ENCODE measurements around the gene LARP4. TPM values are rescaled to one million over a fixed set of nuclear protein-coding genes. Genes with fewer than 3 reads are reported as not detected.

LARP4 gene
- total and polyA plus RNA-seq, 2 of the 4 experiments (the other 2 are of a cell fraction), result 11.3 to 42.5 TPM

DNA sequence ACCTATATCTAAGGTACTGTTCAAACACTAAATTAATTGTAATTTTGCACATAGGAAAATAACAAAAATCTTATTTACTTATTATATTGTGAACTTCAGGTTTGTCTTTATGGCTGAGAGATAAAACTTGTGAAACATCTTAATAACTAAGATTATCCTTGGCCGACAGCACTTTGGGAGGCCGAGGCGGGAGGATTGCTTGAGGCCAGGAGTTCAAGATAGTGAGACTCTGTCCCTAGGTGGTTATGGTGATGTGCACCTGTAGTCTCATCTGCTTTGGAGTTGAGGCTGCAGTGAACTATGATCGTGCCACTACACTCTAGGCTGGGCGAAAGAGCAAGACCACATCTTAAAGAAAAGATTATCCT, 126.7 kb downstream of the LARP4 start:
- in situ Hi-C loops (cut with MboI; ENCODE audit: low sequenced_read_pairs), result no loop called here
- no peak overlapping the region for H2BK20ac ChIP-seq (ENCODE audit: low read depth, low read length)
- no TSS peak for BruUV-seq (replicated peaks)
- dilution Hi-C loops (cut with HindIII; ENCODE audit: low sequenced_read_pairs, unreplicated experiment), result no loop called here
- no peak overlapping the region for H3K4ac ChIP-seq (ENCODE audit: low read depth, low read length)
- ATAC-seq (ENCODE audit: low read depth) (no peak), DNase-seq (no peak)
- no peak overlapping the region for H3K4me2 ChIP-seq (ENCODE audit: low read depth, low read length)
- WGBS, 2 experiments (ENCODE audit: extremely low coverage in 2 of 2, insufficient read length in 1 of 2), result 100% methylated on average over 1 of the region's 5 CpGs; no CpG with 5 or more reads in 1 of the 2 experiments
- peaks cover 40 to 71% of the 10 kb centered on the region in 2 experiments for H3K79me1 ChIP-seq (ENCODE audit: low read depth in 1 of 2, low read length in 2 of 2)
- no peak overlapping the region for H4K8ac ChIP-seq (ENCODE audit: low read depth in 2 of 2, low read length in 2 of 2)
- no peak overlapping the region for H2BK120ac ChIP-seq (ENCODE audit: low read depth, low read length)
- H2AK5ac ChIP-seq (ENCODE audit: low read depth, low read length), result no peak overlapping the region
- no peak overlapping the region for H2BK15ac ChIP-seq (ENCODE audit: low read depth, low read length)
- no peaks in the 10 kb centered on the region for H3K36me3 ChIP-seq (ENCODE audit: control insufficient read depth, insufficient read depth, low read length)
- no peak overlapping the region for H3K14ac ChIP-seq (replicated peaks; ENCODE audit: low read depth, low read length)
- peaks cover 14% of the 10 kb centered on the region for H4K20me1 ChIP-seq (ENCODE audit: insufficient read depth, low read length)
- H3K27ac ChIP-seq (ENCODE audit: insufficient read depth, low read length), result no peak overlapping the region
- no peak overlapping the region for H3K56ac ChIP-seq (ENCODE audit: extremely low read depth, insufficient read depth, low read length)
- POLR2A ChIA-PET (ENCODE audit: unreplicated experiment), result no interaction called here
- H4K91ac ChIP-seq (ENCODE audit: insufficient read depth, low read depth, low read length), result no peak overlapping the region
- no peak overlapping the region for H3K23ac ChIP-seq (ENCODE audit: low read depth, low read length)
- H3K4me1 ChIP-seq (ENCODE audit: control insufficient read depth, insufficient read depth, low read length), result peaks cover 3% of the 10 kb centered on the region
- H3K9me3 ChIP-seq (ENCODE audit: control insufficient read depth, insufficient read depth, low read length), result no peaks in the 10 kb centered on the region
- intact Hi-C loops (cut with micrococcal nuclease), result no loop called here
- H3K9me1 ChIP-seq (ENCODE audit: insufficient read depth, low read length), result peaks cover 11% of the 10 kb centered on the region
- H3K9ac ChIP-seq (ENCODE audit: low read depth, low read length), result no peak overlapping the region
- TF ChIP-seq, protein P1, sequence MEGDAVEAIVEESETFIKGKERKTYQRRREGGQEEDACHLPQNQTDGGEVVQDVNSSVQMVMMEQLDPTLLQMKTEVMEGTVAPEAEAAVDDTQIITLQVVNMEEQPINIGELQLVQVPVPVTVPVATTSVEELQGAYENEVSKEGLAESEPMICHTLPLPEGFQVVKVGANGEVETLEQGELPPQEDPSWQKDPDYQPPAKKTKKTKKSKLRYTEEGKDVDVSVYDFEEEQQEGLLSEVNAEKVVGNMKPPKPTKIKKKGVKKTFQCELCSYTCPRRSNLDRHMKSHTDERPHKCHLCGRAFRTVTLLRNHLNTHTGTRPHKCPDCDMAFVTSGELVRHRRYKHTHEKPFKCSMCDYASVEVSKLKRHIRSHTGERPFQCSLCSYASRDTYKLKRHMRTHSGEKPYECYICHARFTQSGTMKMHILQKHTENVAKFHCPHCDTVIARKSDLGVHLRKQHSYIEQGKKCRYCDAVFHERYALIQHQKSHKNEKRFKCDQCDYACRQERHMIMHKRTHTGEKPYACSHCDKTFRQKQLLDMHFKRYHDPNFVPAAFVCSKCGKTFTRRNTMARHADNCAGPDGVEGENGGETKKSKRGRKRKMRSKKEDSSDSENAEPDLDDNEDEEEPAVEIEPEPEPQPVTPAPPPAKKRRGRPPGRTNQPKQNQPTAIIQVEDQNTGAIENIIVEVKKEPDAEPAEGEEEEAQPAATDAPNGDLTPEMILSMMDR (conservative IDR thresholded peaks at IDR 0.05; ENCODE audit: low read depth, low read length), result no peak
- no peak for TF ChIP-seq MXI1 (IDR thresholded peaks at IDR 0.05; ENCODE audit: borderline replicate concordance, low read depth, low read length)
- H4K5ac ChIP-seq (ENCODE audit: low read depth, low read length), result no peak overlapping the region
- CTCF ChIA-PET, result no interaction called here
- no peak overlapping the region for H2BK5ac ChIP-seq (ENCODE audit: low read depth, low read length, poor library complexity, severe bottlenecking)
- H3K18ac ChIP-seq (ENCODE audit: low read depth, low read length), result no peak overlapping the region
- no peaks in the 10 kb centered on the region for H3K27me3 ChIP-seq (ENCODE audit: control insufficient read depth, insufficient read depth, low read length)
- H3K4me3 ChIP-seq (ENCODE audit: insufficient read depth, low read depth, low read length), result no peak overlapping the region
- no peak overlapping the region for H2AFZ ChIP-seq (replicated peaks; ENCODE audit: low read length, poor library complexity)
- H2AK9ac ChIP-seq (replicated peaks; ENCODE audit: low read depth, low read length, poor library complexity), result no peak overlapping the region

Data from IMR-90 (cell line).